Endometrial microvascular endothelial cells (primary cell): ENCODE results near the gene PTPN4. TPM values are rescaled to one million over a fixed set of nuclear protein-coding genes. Genes with fewer than 3 reads are reported as not detected.

Source experiments
- in situ Hi-C: cut with HindIII; loops from 2 replicates; pipeline ENCODE4 v1.10.0; 2017; ENCODE audit warnings: low sequenced_read_pairs, low pct_unique_long_range_greater_than_20kb; ENCODE audit errors: inconsistent ontology term
- total RNA-seq: library from RNA; depleted of rRNA; stranded (reverse); fragments of >200 nt; gene quantifications from one replicate; pipeline ENCODE4 v1.2.3, GENCODE V29; 2015; ENCODE audit errors: inconsistent ontology term

Gene PTPN4
- total RNA-seq, 1 donor from 2014 or later = 22.8 TPM

GRCh38 chr2:120026890-120027289 is 267.2 kb downstream of the PTPN4 start:
- in situ Hi-C loops = no loop called here

GRCh38 chr2:120028795-120029194 is 269.1 kb downstream of the PTPN4 start:
- in situ Hi-C loops = no loop called here

DNA sequence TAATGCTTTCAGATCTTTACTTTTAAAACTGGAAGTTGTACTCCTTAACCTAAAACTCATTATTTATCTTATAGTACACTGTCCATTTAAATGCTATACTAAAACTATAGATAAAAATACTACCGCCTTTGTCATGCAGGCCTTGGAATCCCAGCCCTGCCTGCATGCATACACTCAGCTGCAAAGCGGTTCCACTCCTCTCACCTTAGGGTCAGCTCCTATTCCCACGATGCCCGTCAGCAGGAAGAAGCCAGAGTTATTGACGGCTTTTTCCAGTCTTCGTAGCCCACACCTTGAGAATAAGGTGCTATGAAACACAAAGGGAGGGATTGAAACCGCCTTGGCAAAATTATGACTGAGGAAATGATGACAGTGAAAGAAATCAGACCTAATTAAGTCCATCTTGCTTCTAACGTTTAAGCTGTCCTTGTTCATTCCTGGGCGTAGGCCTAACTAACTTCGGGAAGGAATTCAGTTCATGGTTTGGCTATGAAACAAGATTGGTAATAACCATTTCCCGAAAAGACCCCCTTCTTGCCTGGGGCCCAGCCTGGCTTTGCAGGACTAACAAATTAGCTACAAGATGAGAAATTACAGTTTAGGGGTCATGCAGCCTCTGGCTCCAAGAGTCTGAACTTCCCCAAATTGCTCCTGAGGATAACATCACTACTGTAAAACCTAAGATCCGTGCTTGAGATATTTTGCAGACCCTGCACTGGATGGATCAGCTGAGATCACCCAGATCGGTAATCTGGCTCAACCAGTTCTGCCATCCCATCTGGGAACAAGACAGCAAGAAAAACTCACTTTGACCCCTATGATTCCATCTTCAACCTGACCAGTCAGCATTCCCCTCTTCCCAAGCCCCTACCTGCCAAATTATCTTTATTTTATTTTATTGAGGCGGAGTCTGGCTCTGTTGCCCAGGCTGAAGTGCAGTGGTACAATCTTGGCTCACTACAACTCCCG is 270.2 kb downstream of the PTPN4 start:
- in situ Hi-C loops = no loop called here

DNA sequence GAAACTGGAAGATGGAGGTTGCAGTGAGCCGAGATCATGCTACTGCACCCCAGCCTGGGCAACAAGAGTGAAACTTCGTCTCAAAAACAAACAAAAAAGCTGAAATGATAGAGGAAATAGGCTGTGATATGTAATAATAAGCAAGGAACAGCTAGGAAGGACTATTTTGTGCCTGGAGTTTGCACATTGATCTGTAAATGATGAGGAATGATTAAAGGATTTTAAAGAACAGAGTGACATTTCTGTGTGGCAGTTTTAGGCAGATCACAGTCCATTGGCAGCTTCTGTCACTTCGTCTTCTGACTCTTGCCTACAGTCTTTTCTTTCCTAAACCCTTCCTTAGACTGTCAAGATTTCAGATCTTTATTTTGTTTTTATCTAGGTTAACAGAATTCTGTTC is 272.6 kb downstream of the PTPN4 start:
- in situ Hi-C loops = no loop called here

Other genes with a start within 250 kb of the PTPN4 start
- gene SCTR, start 235.4 kb upstream of the PTPN4 start, total RNA-seq = not detected
- not detected for gene CFAP221, start 215.5 kb upstream of the PTPN4 start, total RNA-seq
- 16.5 TPM for gene TMEM177, start 80.7 kb upstream of the PTPN4 start, total RNA-seq